Choroid plexus epithelial cell (primary cell): ENCODE measurements around the gene ZNF99.

Experiments
- DNase-seq: peaks from one replicate; pipeline ENCODE4 v3.0.0-alpha.2; 2010; ENCODE audit warnings: low read depth
- H3K4me3 ChIP-seq: 2 replicates; pipeline ENCODE4 v1.5.1; 2011; ENCODE audit warnings: low read depth, mild to moderate bottlenecking, control low read depth, low read length, moderate library complexity
- TF ChIP-seq, protein P1 (sequence below): conservative IDR thresholded peaks from 2 replicates; pipeline ENCODE4 v1.5.1; 2011; ENCODE audit warnings: low read depth, mild to moderate bottlenecking, control low read depth, inconsistent platforms, low read length, moderate library complexity

ZNF99 gene

DNA sequence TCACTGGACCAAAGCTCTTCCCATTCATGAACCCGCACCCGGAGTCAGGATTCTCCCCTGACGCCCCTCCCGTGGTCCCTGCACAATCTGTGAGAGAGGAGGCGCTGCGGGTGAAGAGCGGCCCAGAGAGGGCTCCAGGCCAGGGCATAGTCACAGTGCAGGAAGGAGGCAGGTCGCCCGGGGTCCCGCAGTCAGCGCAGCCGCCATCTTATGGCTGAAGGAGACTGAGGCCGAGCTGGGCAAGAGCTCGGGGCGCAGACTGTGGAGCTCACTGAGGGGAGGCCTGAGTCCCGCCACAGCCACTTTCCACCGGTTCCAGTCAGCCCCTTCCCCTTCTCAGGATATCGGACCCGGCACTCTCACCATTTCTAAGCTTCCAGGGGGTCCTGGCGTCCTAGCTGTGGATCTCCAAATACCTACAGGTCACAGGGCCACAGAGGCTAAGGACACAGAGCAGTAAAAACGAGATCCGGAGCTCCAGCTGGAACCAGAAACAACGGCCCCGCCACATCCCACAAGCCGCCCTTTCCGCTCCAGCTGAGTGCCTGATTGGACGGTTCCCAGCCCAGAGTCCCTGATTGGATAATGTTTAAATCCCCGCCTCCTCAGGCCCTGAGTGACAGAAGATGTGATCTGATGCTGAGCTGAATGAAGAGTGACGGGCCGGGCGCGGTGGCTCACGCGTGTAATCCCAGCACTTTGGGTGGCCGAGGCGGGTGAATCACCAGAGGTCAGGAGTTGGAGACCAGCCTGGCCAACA, at the start of gene ZNF99:
Gene ZNF99 (minus strand): TSS at position 501 of the 760 bp plus-strand sequence. CDS start 135 bp downstream, at position 366.
- TF ChIP-seq, protein P1, sequence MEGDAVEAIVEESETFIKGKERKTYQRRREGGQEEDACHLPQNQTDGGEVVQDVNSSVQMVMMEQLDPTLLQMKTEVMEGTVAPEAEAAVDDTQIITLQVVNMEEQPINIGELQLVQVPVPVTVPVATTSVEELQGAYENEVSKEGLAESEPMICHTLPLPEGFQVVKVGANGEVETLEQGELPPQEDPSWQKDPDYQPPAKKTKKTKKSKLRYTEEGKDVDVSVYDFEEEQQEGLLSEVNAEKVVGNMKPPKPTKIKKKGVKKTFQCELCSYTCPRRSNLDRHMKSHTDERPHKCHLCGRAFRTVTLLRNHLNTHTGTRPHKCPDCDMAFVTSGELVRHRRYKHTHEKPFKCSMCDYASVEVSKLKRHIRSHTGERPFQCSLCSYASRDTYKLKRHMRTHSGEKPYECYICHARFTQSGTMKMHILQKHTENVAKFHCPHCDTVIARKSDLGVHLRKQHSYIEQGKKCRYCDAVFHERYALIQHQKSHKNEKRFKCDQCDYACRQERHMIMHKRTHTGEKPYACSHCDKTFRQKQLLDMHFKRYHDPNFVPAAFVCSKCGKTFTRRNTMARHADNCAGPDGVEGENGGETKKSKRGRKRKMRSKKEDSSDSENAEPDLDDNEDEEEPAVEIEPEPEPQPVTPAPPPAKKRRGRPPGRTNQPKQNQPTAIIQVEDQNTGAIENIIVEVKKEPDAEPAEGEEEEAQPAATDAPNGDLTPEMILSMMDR, result no peak
- DNase-seq, result no peak

DNA sequence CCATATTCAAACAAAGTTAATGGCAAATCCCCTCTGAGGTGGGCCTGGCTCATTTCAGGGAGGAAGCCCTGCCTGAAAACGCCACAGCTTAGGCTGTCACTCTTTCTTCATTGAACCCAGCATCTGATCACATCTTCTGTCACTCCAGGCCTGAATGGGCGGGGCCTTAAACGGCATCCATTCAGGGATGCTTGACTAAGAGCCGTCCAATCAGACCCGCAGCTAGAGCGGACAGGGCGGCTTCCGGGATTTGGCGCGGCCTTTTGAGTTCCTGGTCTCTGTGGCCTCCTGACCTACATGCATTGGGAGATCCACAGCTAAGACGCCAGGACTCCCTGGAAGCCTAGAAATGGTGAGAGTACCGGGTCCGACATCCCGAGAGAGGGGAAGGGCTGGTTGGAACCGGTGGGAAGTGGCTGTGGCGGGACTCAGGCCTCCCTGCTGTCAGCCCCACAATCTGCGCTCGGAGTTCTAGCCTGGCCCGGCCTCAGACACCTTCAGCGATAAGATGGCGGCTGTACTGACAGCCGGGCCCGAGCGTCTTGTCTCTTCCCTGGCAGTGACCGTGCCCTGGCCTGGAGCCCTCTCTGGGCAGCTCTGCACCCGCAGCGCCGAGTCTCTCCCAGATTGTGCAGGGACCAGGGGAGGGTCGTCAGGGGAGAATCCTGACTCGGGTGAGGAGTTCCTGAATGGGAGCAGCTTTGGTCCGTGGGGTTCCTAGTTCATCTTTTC, 48.2 kb upstream of the ZNF99 start, which contains the start of gene ZNF723:
Gene ZNF723 (plus strand): TSS at position 261 of the 732 bp plus-strand sequence. CDS start 89 bp downstream, at position 350.
- TF ChIP-seq, protein P1, result no peak
- no peak for DNase-seq
- no peak within 1 kb of the TSS for H3K4me3 ChIP-seq

More for the DNA sequence above, at the start of gene ZNF99:
- H3K4me3 ChIP-seq, result no peak within 1 kb of the TSS

DNA sequence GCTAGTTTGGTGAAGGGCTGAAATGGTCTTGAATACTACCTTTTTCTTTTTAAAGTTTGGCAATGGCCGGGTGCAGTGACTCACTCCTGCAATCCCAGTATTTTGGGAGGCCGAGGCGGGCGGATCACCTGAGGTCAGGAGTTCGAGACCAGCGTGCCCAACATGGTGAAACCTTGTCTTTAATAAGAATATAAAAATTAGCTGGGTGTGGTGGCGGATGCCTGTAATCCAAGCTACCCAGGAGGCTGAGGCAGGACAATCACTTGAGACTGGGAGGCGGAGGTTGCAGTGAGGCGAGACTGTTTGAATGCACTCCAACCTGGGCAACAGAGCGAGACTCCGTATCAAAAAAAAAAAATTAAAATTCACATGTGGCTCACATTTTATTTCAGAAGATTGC, 47.3 kb upstream of the ZNF99 start:
- no peak overlapping the region for H3K4me3 ChIP-seq
- no peak for DNase-seq
- TF ChIP-seq, protein P1, result no peak

DNA sequence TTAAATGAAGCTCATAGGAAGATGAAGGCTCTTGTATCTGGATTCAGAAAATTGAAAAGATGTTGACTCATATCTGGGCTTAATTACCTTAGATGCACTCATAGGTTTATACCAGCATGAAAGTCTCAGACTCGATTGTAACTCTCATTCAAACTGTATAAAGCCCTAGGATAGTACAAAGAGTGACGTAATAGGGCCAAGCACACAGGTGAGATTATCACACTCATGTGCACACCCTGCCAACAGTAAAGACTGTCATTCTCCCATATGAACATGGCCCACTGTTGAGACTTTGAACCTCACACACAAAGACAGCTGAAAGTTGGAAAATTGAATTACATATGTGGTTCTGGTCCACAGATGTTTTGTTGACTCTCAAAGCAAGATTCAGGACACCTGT, 30.2 kb upstream of the ZNF99 start:
- DNase-seq, result no peak
- TF ChIP-seq, protein P1, result no peak
- H3K4me3 ChIP-seq, result no peak overlapping the region

DNA sequence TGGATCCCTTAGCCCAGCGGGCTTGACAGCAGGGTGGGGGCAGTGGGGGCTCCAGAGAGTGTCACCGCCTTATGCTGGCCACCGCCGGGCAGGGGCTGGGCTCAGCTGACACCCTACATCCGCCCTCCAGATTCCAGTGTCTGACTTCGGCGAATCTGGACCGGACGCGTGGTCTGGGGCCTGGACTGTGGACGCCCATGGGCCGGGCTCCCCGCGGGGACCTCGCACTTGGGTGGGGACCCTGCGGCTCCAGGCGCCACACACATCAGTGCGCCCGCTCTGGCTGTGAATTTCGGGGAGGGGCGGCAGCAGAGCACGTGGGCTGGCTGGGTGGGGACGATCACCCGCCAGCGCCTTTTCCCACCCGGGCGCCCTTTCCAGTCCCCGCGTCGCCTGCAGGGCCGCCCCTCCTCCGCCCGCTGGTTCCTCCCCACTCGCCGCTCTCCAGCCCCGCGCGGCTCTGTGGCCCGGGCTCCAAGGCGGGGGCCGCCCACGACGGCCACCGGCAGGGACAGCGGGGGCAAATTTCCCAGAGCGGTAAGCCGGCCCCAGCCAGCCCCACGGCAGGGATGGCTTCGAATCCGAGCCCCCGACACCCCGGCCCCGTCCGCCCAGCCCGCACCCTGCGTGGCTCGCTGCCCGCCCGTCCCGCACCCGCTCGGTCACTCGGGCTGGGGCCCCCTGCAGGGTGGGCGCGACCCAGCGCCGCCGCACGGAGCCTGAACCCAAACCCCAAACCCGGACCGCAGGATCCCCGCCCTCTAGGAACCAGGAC, 23.3 kb upstream of the ZNF99 start:
- TF ChIP-seq, protein P1, result no peak
- no peak for DNase-seq
- no peak overlapping the region for H3K4me3 ChIP-seq

DNA sequence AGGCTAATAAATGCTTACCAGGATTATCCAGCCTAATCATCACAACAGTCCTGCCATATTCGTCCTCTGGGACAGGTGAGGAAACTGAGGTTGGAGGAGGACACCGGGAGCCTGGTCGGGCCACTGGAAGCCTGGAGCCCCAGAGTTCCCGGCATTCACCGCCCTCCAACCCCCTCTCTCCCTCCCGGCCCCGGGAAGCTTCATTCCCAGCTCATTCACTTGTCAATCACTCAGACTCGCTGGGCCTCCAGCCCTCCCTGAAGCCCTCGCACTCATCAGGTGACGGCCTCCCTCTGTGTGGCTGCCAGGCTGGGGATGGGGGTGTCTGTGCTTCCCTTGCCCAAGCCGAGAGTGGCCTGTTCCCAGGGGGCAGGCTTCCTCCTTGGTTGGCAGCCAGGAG, 22.5 kb upstream of the ZNF99 start:
- H3K4me3 ChIP-seq, result no peak overlapping the region
- TF ChIP-seq, protein P1, result no peak
- DNase-seq, result no peak
